ENCODE results near the gene RBMS3. TPM values are rescaled to one million over a fixed set of nuclear protein-coding genes. Genes with fewer than 3 reads are reported as not detected.

Gene RBMS3
- total RNA-seq, 1 experiment from 2014 or later, result 1.3 TPM

DNA sequence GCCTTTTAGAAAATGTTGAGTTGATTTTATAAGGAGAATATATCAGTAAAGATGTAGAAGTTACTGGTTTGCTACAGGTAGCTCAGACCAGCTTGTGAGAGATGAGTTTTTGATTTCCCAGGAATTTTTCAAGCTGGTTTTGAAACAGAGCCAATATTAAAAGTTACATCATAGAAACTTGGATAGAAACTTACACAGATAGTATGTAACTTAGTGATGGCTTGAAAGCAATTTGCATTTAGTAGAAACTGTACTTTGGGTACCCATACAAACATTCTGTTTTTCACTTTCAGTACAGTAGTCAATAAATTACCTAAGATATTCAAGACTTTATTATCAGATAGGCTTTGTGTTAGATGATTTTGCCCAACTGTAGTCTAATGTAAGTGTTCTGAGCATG, 93.4 kb downstream of the RBMS3 start:
- no peak for TF ChIP-seq CTCF (IDR thresholded peaks at IDR 0.05; ENCODE audit: unreplicated experiment)
- Mint-ChIP-seq H3K4me1 (ENCODE audit: low read depth, unreplicated experiment) (no peaks in the 10 kb centered on the region), H3K36me3 (ENCODE audit: insufficient read depth, unreplicated experiment) (no peaks in the 10 kb centered on the region), H3K27ac (ENCODE audit: unreplicated experiment) (no peak overlapping the region), H3K9me3 (ENCODE audit: low read depth, unreplicated experiment) (no peaks in the 10 kb centered on the region), H3K27me3 (ENCODE audit: unreplicated experiment) (no peaks in the 10 kb centered on the region), H3K4me3 (ENCODE audit: low read depth, unreplicated experiment) (no peak overlapping the region)
- intact Hi-C loops (cut with micrococcal nuclease; ENCODE audit: unreplicated experiment), result no loop called here
- no peak for DNase-seq
- CTCF ChIA-PET, result no interaction called here
- no TSS peak for BruUV-seq (replicated peaks)

- CTCF ChIA-PET, result no interaction called here
- no TSS peak for BruUV-seq (replicated peaks)
- no peak for DNase-seq
- intact Hi-C loops (cut with micrococcal nuclease; ENCODE audit: unreplicated experiment), result no loop called here
- H3K27me3 Mint-ChIP-seq (ENCODE audit: unreplicated experiment), result no peaks in the 10 kb centered on the region
- H3K27ac Mint-ChIP-seq (ENCODE audit: unreplicated experiment), result no peak overlapping the region
- H3K4me1 Mint-ChIP-seq (ENCODE audit: low read depth, unreplicated experiment), result no peaks in the 10 kb centered on the region
- H3K36me3 Mint-ChIP-seq (ENCODE audit: insufficient read depth, unreplicated experiment), result no peaks in the 10 kb centered on the region
- no peak overlapping the region for H3K4me3 Mint-ChIP-seq (ENCODE audit: low read depth, unreplicated experiment)
- no peak for TF ChIP-seq CTCF (IDR thresholded peaks at IDR 0.05; ENCODE audit: unreplicated experiment)
- no peaks in the 10 kb centered on the region for H3K9me3 Mint-ChIP-seq (ENCODE audit: low read depth, unreplicated experiment)
Observed at GRCh38 chr3:29379097-29379496, 98.2 kb downstream of the RBMS3 start.

GRCh38 chr3:29381595-29381994, 100.7 kb downstream of the RBMS3 start:
- Mint-ChIP-seq H3K4me1 (ENCODE audit: low read depth, unreplicated experiment) (no peaks in the 10 kb centered on the region), H3K27me3 (ENCODE audit: unreplicated experiment) (no peaks in the 10 kb centered on the region), H3K9me3 (ENCODE audit: low read depth, unreplicated experiment) (peaks cover 3% of the 10 kb centered on the region), H3K36me3 (ENCODE audit: insufficient read depth, unreplicated experiment) (no peaks in the 10 kb centered on the region), H3K27ac (ENCODE audit: unreplicated experiment) (no peak overlapping the region), H3K4me3 (ENCODE audit: low read depth, unreplicated experiment) (no peak overlapping the region)
- CTCF ChIA-PET, result no interaction called here
- intact Hi-C loops (cut with micrococcal nuclease; ENCODE audit: unreplicated experiment), result no loop called here
- no TSS peak for BruUV-seq (replicated peaks)
- DNase-seq, result no peak
- TF ChIP-seq CTCF (IDR thresholded peaks at IDR 0.05; ENCODE audit: unreplicated experiment), result no peak

GRCh38 chr3:29382409-29382808, 101.5 kb downstream of the RBMS3 start:
- H3K9me3 Mint-ChIP-seq (ENCODE audit: low read depth, unreplicated experiment), result peaks cover 5% of the 10 kb centered on the region
- no peaks in the 10 kb centered on the region for H3K36me3 Mint-ChIP-seq (ENCODE audit: insufficient read depth, unreplicated experiment)
- BruUV-seq (replicated peaks), result no TSS peak
- no peak overlapping the region for H3K4me3 Mint-ChIP-seq (ENCODE audit: low read depth, unreplicated experiment)
- no peak overlapping the region for H3K27ac Mint-ChIP-seq (ENCODE audit: unreplicated experiment)
- intact Hi-C loops (cut with micrococcal nuclease; ENCODE audit: unreplicated experiment), result no loop called here
- no peak for DNase-seq
- TF ChIP-seq CTCF (IDR thresholded peaks at IDR 0.05; ENCODE audit: unreplicated experiment), result no peak
- H3K4me1 Mint-ChIP-seq (ENCODE audit: low read depth, unreplicated experiment), result no peaks in the 10 kb centered on the region
- no peaks in the 10 kb centered on the region for H3K27me3 Mint-ChIP-seq (ENCODE audit: unreplicated experiment)
- CTCF ChIA-PET, result no interaction called here

GRCh38 chr3:29382845-29383244, 102.0 kb downstream of the RBMS3 start:
- DNase-seq, result no peak
- H3K4me1 Mint-ChIP-seq (ENCODE audit: low read depth, unreplicated experiment), result no peaks in the 10 kb centered on the region
- H3K36me3 Mint-ChIP-seq (ENCODE audit: insufficient read depth, unreplicated experiment), result no peaks in the 10 kb centered on the region
- no peak for TF ChIP-seq CTCF (IDR thresholded peaks at IDR 0.05; ENCODE audit: unreplicated experiment)
- H3K9me3 Mint-ChIP-seq (ENCODE audit: low read depth, unreplicated experiment), result peaks cover 5% of the 10 kb centered on the region
- no peak overlapping the region for H3K4me3 Mint-ChIP-seq (ENCODE audit: low read depth, unreplicated experiment)
- H3K27ac Mint-ChIP-seq (ENCODE audit: unreplicated experiment), result no peak overlapping the region
- H3K27me3 Mint-ChIP-seq (ENCODE audit: unreplicated experiment), result no peaks in the 10 kb centered on the region
- CTCF ChIA-PET, result no interaction called here
- no TSS peak for BruUV-seq (replicated peaks)
- intact Hi-C loops (cut with micrococcal nuclease; ENCODE audit: unreplicated experiment), result no loop called here
